NCI-H1436 treated with DMSO at 0.1 percent for 48 hours (cell line): ENCODE results near the gene SGSM1.
"Not testable (repeated sequence)": the region's sequence is repeated elsewhere in the genome, so short reads cannot be mapped to it uniquely, and the experiment has no call there.

Source experiments
- DNase-seq: peaks from one replicate; lab custom pipeline; 2025; lab: John Stamatoyannopoulos, UW

SGSM1 gene

DNA sequence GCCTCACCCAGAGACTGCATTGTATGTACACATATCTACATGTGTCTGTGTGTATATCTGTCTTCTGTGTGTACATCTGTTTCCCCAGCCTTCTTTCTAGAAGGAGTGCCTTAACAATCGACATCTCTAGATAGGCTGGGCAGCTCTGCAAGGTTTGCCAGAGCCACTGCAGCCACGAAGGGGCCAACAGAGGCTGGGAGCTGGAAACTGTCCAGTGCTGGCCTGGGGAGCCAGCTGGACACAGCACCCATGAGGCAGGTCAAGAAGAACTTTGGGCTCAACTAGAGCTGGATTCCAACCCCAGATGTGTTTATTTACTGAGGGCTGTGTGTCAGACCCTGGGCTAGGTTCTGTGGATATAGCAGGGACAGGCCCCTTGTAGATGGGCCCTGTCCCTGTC, 3.3 kb downstream of the SGSM1 start:
- no peak for DNase-seq

DNA sequence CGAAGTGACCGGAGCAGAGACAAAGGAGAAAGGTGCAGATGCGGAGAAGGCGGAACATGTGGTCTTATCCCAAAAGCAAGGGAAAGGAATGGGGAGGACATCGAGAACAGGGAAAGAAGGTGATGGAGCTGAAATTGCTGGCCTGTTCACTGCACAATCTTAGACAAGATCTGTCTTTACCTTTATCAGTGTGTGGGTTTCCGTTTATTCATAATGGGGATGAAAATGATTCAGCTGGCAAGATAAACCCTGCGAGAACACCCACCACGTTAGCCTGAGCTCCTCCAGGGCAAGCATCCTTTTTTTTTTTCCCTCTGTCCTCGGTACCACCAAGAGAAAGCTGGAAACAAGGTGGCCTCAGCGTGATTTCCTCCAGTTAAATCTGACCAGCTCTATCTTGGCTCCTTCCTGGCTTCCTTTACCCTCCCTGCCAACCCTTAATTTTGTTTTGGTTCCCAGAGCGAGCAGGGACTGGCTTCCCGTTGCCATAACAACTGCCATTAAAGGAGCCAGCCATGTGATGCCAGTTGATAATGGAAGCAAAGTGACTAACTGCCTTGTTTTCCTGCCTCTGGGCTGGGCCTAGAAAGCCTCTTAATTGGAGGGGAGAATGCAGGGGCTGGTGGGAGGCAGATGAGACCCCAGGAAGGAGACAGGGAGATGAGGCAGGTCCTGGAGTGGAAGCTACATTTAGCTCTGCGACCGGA, 4.2 kb downstream of the SGSM1 start:
- DNase-seq, result peak; percentile 61

GRCh38 chr22:24812950-24813775, 7.2 kb downstream of the SGSM1 start:
- DNase-seq, result no peak

GRCh38 chr22:24813861-24814770, 8.1 kb downstream of the SGSM1 start:
- no peak for DNase-seq

DNA sequence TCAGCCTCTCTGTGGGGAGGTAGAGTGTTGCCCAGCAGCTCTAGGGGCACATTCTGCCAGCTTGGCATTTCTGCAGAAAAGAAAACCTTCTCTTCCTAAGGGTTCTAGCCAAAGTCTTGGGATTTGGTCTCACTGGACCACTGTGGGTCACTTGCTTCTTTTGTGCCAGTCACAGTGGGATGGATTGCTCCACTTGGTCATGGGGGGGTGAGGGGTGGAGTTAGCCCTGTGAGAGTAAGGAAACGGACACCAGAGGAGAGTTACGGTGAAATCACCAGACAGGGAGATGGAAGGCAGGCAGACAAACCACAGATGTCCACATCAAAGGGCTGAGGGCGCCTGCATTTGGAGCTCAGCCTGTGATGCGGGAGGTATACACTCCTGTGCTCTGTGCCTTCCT, 10.8 kb downstream of the SGSM1 start:
- no peak for DNase-seq

GRCh38 chr22:24819487-24819886, 13.5 kb downstream of the SGSM1 start:
- DNase-seq, result no peak

DNA sequence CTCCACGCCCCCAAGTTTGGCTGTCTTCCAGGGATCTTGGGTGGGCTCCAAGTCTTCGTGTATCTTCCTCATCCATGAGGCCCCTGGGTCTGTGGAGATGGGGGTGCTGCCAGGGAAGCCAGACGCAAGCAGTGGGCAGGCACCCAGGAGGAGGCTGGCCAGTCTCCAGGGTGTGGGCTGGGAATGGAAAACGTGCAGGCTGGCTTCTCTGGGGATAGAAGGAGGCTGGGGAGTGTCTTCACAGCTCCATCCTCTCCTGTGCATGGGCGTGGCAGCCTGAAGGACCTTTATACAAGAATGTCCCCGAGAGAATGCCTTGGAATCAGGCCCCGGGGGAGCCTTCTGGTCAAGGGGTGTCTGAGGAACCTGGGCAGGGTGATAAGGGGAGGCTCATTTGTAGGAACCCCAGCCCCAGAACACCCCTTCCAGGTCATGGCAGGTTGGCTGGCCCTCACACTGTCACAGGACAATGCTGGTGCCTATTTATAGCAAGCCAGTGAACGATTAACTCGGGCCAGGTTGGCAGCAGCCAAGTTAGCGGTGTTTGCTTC, 14.0 kb downstream of the SGSM1 start:
- no peak for DNase-seq

DNA sequence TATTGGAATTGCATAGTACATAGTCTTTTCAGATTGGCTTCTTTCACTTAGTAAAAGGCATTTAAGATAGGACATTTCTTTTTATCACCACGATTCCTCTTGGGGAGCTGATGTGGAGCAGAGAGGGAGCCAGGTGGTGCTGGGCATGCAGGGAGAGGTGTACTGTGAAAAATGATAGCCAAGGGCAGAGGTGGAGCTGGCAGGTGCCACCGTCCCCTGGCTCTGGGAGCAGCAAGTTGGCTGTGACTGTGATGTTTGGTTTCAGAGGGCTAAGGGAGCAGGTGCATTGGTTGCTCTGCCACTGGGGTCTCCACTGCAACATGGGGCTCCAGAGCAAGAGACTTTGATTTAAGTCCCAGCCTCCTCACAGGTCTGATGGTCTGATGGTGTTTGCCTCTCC, 16.5 kb downstream of the SGSM1 start:
- DNase-seq, result no peak

DNA sequence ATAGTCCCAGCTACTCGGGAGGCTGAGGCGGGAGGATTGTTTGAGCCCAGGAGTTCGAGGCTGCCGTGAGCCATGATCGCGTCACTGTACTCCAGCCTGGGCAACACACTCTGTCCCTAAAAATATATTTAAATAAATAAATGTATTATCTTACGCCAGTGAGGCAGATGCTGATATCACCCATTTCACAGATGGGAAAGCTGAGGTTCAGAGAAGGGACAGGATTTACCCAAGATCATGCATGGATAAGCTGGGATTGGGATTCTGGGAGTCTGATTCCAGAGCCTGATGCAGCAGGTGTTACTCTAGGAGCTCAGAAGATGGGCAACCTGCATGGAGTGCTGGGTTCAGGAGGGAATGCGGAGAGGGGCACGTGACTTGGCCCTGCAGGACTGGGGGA, 17.8 kb downstream of the SGSM1 start:
- DNase-seq, result no peak

- DNase-seq, result no peak
Measured at GRCh38 chr22:24824250-24824649, 18.2 kb downstream of the SGSM1 start.

DNA sequence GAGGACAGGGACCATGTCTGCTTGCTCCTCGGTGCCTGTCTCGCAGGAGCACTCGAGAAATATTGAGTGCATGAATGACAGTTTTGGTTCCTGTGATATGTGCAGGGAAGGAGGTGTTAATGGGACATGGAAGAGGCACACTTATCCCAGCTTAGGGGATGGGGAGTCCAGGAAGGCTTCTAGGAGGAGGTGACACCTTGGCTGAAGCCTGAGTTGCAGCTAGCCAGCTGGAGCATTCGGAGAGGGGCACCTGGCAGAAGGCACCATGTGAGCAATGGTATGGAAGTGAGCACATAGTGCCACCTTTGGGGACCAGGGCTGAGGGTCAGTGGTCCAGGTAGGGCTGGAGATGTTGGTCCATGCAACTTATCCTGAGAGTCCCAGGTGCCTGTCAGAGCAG, 18.9 kb downstream of the SGSM1 start:
- no peak for DNase-seq

GRCh38 chr22:24826710-24827285, 20.8 kb downstream of the SGSM1 start:
- no peak for DNase-seq

- DNase-seq, result no peak
Measured at GRCh38 chr22:24827296-24827695, 21.3 kb downstream of the SGSM1 start.

DNA sequence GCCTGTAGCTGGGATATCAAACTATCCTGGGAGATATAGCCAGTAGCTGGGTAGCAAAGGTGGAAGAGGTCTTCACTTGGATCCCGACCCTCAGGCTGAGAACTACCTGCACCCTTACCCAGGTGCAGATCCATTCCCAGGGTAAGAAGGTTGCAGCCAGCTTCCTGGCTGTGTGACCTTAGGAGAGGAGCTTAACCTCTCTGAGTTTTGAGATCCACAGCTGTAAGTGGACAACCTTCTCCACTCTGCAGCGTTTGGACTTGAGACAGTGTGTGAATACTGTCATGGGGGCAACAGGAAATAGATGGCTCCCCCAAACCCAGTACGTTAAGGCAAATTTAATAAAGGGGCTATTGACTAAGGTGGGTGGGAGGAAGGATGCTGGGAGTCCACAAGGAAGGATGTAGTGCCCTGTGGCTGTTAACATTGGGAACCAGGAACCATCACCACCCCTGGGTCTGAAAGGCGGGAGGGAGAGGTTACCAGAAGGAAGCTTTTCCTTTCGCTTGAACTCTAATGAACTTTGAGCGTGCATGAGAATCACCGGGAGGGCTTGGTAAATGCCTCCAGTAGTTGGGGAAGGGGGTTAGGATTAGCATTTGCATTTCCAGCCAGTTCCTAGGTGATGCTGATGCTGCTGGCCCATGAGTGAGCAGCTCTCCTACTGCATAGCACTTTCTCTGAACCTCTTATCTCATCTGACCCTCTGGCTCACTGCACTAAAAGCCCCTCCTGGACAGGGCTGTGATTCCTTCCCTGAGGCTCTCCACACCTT, 24.4 kb downstream of the SGSM1 start:
- DNase-seq, result no peak

DNA sequence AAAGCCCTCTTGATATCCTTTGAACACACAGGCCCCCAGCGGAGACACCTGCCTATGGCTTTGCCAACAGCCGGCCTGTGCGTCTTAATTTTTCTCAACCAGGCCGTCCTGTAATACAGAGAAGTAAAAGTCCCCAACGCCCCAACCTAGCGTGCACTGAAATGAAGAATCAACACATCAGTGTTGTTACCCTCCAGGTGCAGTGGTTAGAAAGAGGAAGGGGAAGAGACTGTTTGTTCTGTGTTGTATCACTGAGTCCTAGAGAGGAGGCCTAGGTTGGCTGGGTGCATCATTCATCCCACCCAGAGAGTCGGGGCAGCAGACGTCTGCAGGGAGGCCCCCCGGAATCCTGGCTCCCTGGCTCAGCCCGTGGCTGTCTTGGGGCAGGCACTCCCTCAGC, 25.7 kb downstream of the SGSM1 start:
- no peak for DNase-seq

DNA sequence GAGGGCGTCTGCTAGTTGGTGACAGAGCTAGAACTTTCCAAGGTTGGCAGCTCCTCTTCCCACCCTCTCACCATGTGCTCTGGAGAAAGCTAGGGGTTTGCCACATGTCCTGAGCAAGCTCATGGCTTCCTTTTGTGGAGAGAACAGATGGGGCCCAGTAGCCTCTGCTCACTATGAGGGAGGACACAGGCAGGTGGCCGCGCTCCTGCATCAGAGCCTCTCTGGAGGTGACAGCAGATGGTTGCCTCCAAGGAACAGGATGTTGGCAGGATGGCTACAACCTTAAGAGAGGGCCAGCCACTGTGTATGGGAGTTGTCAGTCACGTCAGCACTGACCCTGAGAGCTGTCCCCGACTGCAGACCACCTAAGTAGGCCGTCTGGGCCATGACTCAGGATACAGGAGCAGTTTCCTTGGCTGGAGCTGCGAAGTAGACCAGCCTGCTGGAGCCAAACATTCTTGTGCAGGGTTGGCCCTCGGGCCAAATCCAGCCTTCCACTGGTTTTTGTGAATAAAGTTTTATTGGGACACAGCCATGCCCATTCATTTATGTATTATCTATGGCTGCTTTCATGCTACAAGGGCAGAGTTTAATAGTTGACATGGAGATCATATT, 28.0 kb downstream of the SGSM1 start:
- no peak for DNase-seq

GRCh38 chr22:24834845-24835570, 29.0 kb downstream of the SGSM1 start:
- DNase-seq, result no peak

DNA sequence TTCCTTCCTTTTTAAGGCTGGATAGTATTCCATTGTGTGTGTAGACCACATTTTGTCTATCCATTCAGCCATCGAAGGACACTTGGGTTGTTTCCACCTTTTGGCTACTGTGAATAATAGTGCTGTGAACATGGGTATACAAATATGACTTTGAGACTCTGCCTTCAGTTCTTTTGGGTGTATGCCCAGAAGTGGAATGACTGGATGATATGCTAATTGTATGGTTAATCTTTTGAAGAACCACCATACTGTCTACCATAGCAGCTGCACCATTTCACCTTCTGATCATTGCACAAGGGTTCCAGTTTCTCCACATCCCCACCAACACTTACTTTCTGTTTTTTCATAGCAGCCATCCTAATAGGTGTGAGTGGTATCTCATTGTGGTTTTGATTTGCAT, 30.3 kb downstream of the SGSM1 start:
- DNase-seq, result no peak

DNA sequence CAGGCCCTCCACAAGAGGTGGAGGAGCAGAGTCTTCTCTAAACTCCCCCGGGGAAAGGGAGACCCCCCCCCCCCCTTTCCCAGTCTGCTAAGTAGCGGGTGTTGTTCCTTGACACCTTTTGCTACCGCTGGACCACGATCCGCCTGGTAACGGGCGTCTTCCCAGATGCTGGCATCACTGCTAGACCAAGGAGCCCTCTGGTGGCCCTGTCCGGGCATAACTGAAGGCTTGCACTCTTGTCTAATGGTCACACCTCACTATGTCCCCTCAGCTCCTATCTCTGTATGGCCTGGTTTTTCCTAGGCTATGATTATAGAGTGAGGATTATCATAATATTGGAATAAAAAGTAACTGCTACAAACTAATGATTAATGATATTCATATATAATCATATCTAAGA, 31.5 kb downstream of the SGSM1 start:
- DNase-seq, result not testable (repeated sequence)

DNA sequence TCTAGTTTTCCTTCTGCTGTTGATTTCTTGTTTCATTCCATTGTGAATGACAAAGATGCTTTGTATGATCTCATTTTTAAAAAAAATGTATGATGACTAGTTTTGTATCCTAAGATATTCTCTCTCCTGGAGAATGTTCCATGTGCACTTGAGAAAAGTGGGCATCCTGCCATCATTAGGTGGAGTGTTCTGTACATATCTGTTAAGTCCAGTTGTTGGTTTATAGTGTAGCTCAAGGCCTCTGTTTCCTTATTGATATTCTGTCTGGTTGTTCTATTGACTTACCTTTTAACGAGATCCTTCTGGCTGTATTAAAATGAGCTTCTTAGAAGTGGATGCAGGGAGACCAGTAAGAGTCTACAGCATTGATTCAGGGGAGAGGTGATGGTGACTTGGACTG, 35.2 kb downstream of the SGSM1 start:
- no peak for DNase-seq
